Keratinocyte (primary cell): ENCODE measurements around the gene ITGB8. TPM values are rescaled to one million over a fixed set of nuclear protein-coding genes. Genes with fewer than 3 reads are reported as not detected.

Experiments
- DNase-seq: peaks from one replicate; pipeline ENCODE4 v3.0.0-alpha.2; 2011; ENCODE audit warnings: low read depth, missing footprints, low spot score
- FAIRE-seq: peaks from 2 replicates; lab custom pipeline; 2011; peaks lifted over from hg19 to GRCh38; lab: Jason Lieb, UNC
- H2AFZ ChIP-seq: 2 replicates; pipeline ENCODE4 v1.6.0; 2012; ENCODE audit warnings: low read length, control low read depth, inconsistent platforms; ENCODE audit not compliant: control insufficient read depth
- H3K27ac ChIP-seq: 2 replicates; pipeline ENCODE4 v1.5.1; 2011; ENCODE audit warnings: low read length; ENCODE audit not compliant: control insufficient read depth, insufficient read depth
- H3K27me3 ChIP-seq: 3 replicates; pipeline ENCODE4 v1.6.0; 2011; ENCODE audit warnings: low read length; ENCODE audit not compliant: control insufficient read depth, insufficient read depth; ENCODE audit errors: extremely low read depth
- H3K36me3 ChIP-seq, 2 experiments: 2 replicates in 1 of 2; 3 replicates in 1 of 2; pipeline ENCODE4 v1.5.1; 2011; ENCODE audit warnings: low read length in 2 of 2, mild to moderate bottlenecking in 1 of 2; ENCODE audit not compliant: control insufficient read depth in 2 of 2, insufficient read depth in 2 of 2; ENCODE audit errors: extremely low read depth in 1 of 2
- H3K4me1 ChIP-seq: 3 replicates; pipeline ENCODE4 v1.5.1; 2011; ENCODE audit warnings: low read length; ENCODE audit not compliant: control insufficient read depth, insufficient read depth; ENCODE audit errors: extremely low read depth
- H3K4me2 ChIP-seq: 3 replicates; pipeline ENCODE4 v1.6.0; 2011; ENCODE audit warnings: low read depth, low read length; ENCODE audit not compliant: control insufficient read depth, insufficient read depth; ENCODE audit errors: extremely low read depth
- H3K4me3 ChIP-seq, 3 experiments: fragments of 200-600 bp in 1 of 3; sonication (generic) in 1 of 3; 2 replicates in 2 of 3; 3 replicates in 1 of 3; pipeline ENCODE4 v1.5.1; 2011 to 2016; ENCODE audit warnings: low read length in 3 of 3, mild to moderate bottlenecking in 3 of 3, control low read depth in 2 of 3, inconsistent platforms in 1 of 3, low read depth in 1 of 3, mixed read lengths in 1 of 3, mixed run types in 1 of 3, moderate library complexity in 1 of 3; ENCODE audit not compliant: control insufficient read depth in 2 of 3, insufficient read depth in 2 of 3; ENCODE audit errors: extremely low read depth in 1 of 3
- H3K79me2 ChIP-seq: 2 replicates; pipeline ENCODE4 v1.6.0; 2012; ENCODE audit warnings: low read length; ENCODE audit not compliant: control insufficient read depth, insufficient read depth
- H3K9ac ChIP-seq: 3 replicates; pipeline ENCODE4 v1.6.0; 2011; ENCODE audit warnings: low read length; ENCODE audit not compliant: control insufficient read depth, insufficient read depth; ENCODE audit errors: extremely low read depth
- H3K9me1 ChIP-seq: 3 replicates; pipeline ENCODE4 v1.6.0; 2011; ENCODE audit warnings: low read length; ENCODE audit not compliant: control insufficient read depth, insufficient read depth; ENCODE audit errors: extremely low read depth
- H3K9me3 ChIP-seq: 2 replicates; pipeline ENCODE4 v1.5.1; 2012; ENCODE audit warnings: low read depth, low read length; ENCODE audit not compliant: control insufficient read depth
- H4K20me1 ChIP-seq: 3 replicates; pipeline ENCODE4 v1.6.0; 2011; ENCODE audit warnings: low read length; ENCODE audit not compliant: control insufficient read depth, insufficient read depth; ENCODE audit errors: extremely low read depth
- CTCF ChIP-seq, 3 experiments: IDR thresholded peaks in 1 of 3; conservative IDR thresholded peaks in 1 of 3; optimal IDR thresholded peaks in 1 of 3; 2 replicates in 2 of 3; 3 replicates in 1 of 3; pipeline versions ENCODE3 to v1.5.1; 2011; ENCODE audit warnings: low read length in 3 of 3, mild to moderate bottlenecking in 3 of 3, moderate library complexity in 2 of 3, control low read depth in 1 of 3, inconsistent platforms in 1 of 3; ENCODE audit not compliant: insufficient read depth in 2 of 3; ENCODE audit errors: extremely low read depth in 1 of 3
- EZH2 ChIP-seq: IDR thresholded peaks from one replicate; pipeline ENCODE4 v1.6.1; 2012; ENCODE audit warnings: inconsistent platforms, mild to moderate bottlenecking, low read length, moderate library complexity
- dilution Hi-C: fragments of 300-500 bp; cut with MboI; formaldehyde crosslinking; loops from one replicate; pipeline ENCODE4 v1.7.0; 2020; ENCODE audit warnings: low sequenced_read_pairs; ENCODE audit not compliant: extremely low pct_ligation_motif_present
- polyA plus RNA-seq, 5 experiments: library from polyadenylated mRNA; depleted of rRNA in 3 of 5; stranded (reverse) in 3 of 5; stranded (forward) in 1 of 5; unstranded in 1 of 5; fragments of >200 nt; gene quantifications; 1 replicate in 1 of 5; 2 replicates in 3 of 5; 3 replicates in 1 of 5; pipeline versions ENCODE4 v1.2.1 to v1.2.3, GENCODE V29; 2011 to 2012; ENCODE audit warnings: missing spikeins in 2 of 5, low read depth in 1 of 5, low replicate concordance in 1 of 5

Gene ITGB8
- polyA plus RNA-seq, 1 donor (not counting 4 experiments of a cell fraction or from before 2014, with no cell fraction given) = 10.9 TPM

GRCh38 chr7:20435305-20435704, 104.6 kb downstream of the ITGB8 start:
- FAIRE-seq = no peak
- H4K20me1 ChIP-seq = no peaks in the 10 kb centered on the region

GRCh38 chr7:20438248-20438647, 107.5 kb downstream of the ITGB8 start:
- dilution Hi-C loops = no loop called here
- no peaks in the 10 kb centered on the region for H3K36me3 ChIP-seq
- no peaks in the 10 kb centered on the region for H4K20me1 ChIP-seq
- no peaks in the 10 kb centered on the region for H3K4me1 ChIP-seq
- FAIRE-seq (no peak), DNase-seq (no peak)
- H3K4me3 ChIP-seq = no peak overlapping the region
- no peak overlapping the region for H2AFZ ChIP-seq
- H3K9me3 ChIP-seq = no peaks in the 10 kb centered on the region
- no peaks in the 10 kb centered on the region for H3K79me2 ChIP-seq
- H3K4me2 ChIP-seq = no peak overlapping the region
- TF ChIP-seq CTCF (optimal IDR thresholded peaks at IDR 0.05 in 1 of 3, IDR thresholded peaks at IDR 0.05 in 1 of 3, conservative IDR thresholded peaks at IDR 0.05 in 1 of 3; ENCODE audit: extremely low read depth in 1 of 3, insufficient read depth in 2 of 3, low read length in 3 of 3) = no peak
- no peak for TF ChIP-seq EZH2
- no peaks in the 10 kb centered on the region for H3K9me1 ChIP-seq
- no peak overlapping the region for H3K27ac ChIP-seq
- no peaks in the 10 kb centered on the region for H3K27me3 ChIP-seq
- H3K9ac ChIP-seq = no peak overlapping the region

More at GRCh38 chr7:20435305-20435704, 104.6 kb downstream of the ITGB8 start:
- TF ChIP-seq EZH2 = no peak
- no peak for TF ChIP-seq CTCF (optimal IDR thresholded peaks at IDR 0.05 in 1 of 3, IDR thresholded peaks at IDR 0.05 in 1 of 3, conservative IDR thresholded peaks at IDR 0.05 in 1 of 3; ENCODE audit: extremely low read depth in 1 of 3, insufficient read depth in 2 of 3, low read length in 3 of 3)
- H3K27me3 ChIP-seq = no peaks in the 10 kb centered on the region
- H3K9ac ChIP-seq = no peak overlapping the region
- no peak overlapping the region for H3K27ac ChIP-seq
- H3K9me1 ChIP-seq = no peaks in the 10 kb centered on the region
- dilution Hi-C loops = no loop called here
- DNase-seq = no peak
- no peaks in the 10 kb centered on the region for H3K4me1 ChIP-seq
- H3K79me2 ChIP-seq = no peaks in the 10 kb centered on the region
- no peak overlapping the region for H2AFZ ChIP-seq
- no peaks in the 10 kb centered on the region for H3K36me3 ChIP-seq
- no peaks in the 10 kb centered on the region for H3K9me3 ChIP-seq
- H3K4me3 ChIP-seq = no peak overlapping the region
- H3K4me2 ChIP-seq = no peak overlapping the region
